Parathyroid adenoma (tissue), 2 donors: ENCODE results near the gene EHD2.
"Not testable (repeated sequence)": the region's sequence is repeated elsewhere in the genome, so short reads cannot be mapped to it uniquely, and the experiment has no call there.

Experiments
- H2AFZ ChIP-seq: fragments of 300-600 bp; sonication (generic); one replicate; pipeline ENCODE4 v1.7.0; 2017; ENCODE audit warnings: antibody characterized with exemption, mild to moderate bottlenecking
- H3K27ac ChIP-seq: fragments of 300-600 bp; sonication (generic); one replicate; pipeline ENCODE4 v1.7.0; 2017
- H3K27me3 ChIP-seq: fragments of 300-600 bp; sonication (generic); one replicate; pipeline ENCODE4 v1.7.0; 2017; ENCODE audit warnings: low read length; ENCODE audit not compliant: control insufficient read depth, insufficient read depth
- H3K36me3 ChIP-seq: fragments of 300-600 bp; sonication (generic); one replicate; pipeline ENCODE4 v1.7.0; 2017; ENCODE audit warnings: low read length; ENCODE audit not compliant: control insufficient read depth, insufficient read depth
- H3K4me1 ChIP-seq: fragments of 300-600 bp; sonication (generic); one replicate; pipeline ENCODE4 v1.7.0; 2017; ENCODE audit warnings: control low read depth
- H3K4me2 ChIP-seq: fragments of 300-600 bp; sonication (generic); one replicate; pipeline ENCODE4 v1.7.0; 2017; ENCODE audit warnings: low read length
- H3K4me3 ChIP-seq: fragments of 300-600 bp; sonication (generic); one replicate; pipeline ENCODE4 v1.7.0; 2017; ENCODE audit warnings: low read depth, low read length
- H3K79me2 ChIP-seq: fragments of 300-600 bp; sonication (generic); one replicate; pipeline ENCODE4 v1.7.0; 2017; ENCODE audit warnings: control low read depth
- H3K9ac ChIP-seq: fragments of 300-600 bp; sonication (generic); one replicate; pipeline ENCODE4 v1.7.0; 2017; ENCODE audit warnings: mild to moderate bottlenecking
- H3K9me3 ChIP-seq: fragments of 300-600 bp; sonication (generic); one replicate; pipeline ENCODE4 v1.7.0; 2017; ENCODE audit warnings: low read length; ENCODE audit not compliant: control insufficient read depth
- TF ChIP-seq, protein P1 (sequence below): fragments of 300-600 bp; sonication (generic); IDR thresholded peaks from one replicate; pipeline ENCODE4 v1.7.0; 2017; ENCODE audit warnings: antibody characterized with exemption, mild to moderate bottlenecking
- donor health status: primary hyperparathyroidism.

The EHD2 gene

GRCh38 chr19:47726467-47726866 lies 13.2 kb downstream of the EHD2 start:
- Histone ChIP-seq H3K9ac (no peak overlapping the region), H3K27me3 (no peaks in the 10 kb centered on the region), H2AFZ (no peak overlapping the region), H3K79me2 (no peaks in the 10 kb centered on the region), H3K4me1 (peaks cover 2% of the 10 kb centered on the region), H3K27ac (no peak overlapping the region), H3K4me2 (no peak overlapping the region), H3K4me3 (no peak overlapping the region), H3K9me3 (no peaks in the 10 kb centered on the region), H3K36me3 (no peaks in the 10 kb centered on the region)
- TF ChIP-seq, protein P1, sequence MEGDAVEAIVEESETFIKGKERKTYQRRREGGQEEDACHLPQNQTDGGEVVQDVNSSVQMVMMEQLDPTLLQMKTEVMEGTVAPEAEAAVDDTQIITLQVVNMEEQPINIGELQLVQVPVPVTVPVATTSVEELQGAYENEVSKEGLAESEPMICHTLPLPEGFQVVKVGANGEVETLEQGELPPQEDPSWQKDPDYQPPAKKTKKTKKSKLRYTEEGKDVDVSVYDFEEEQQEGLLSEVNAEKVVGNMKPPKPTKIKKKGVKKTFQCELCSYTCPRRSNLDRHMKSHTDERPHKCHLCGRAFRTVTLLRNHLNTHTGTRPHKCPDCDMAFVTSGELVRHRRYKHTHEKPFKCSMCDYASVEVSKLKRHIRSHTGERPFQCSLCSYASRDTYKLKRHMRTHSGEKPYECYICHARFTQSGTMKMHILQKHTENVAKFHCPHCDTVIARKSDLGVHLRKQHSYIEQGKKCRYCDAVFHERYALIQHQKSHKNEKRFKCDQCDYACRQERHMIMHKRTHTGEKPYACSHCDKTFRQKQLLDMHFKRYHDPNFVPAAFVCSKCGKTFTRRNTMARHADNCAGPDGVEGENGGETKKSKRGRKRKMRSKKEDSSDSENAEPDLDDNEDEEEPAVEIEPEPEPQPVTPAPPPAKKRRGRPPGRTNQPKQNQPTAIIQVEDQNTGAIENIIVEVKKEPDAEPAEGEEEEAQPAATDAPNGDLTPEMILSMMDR = no peak

DNA sequence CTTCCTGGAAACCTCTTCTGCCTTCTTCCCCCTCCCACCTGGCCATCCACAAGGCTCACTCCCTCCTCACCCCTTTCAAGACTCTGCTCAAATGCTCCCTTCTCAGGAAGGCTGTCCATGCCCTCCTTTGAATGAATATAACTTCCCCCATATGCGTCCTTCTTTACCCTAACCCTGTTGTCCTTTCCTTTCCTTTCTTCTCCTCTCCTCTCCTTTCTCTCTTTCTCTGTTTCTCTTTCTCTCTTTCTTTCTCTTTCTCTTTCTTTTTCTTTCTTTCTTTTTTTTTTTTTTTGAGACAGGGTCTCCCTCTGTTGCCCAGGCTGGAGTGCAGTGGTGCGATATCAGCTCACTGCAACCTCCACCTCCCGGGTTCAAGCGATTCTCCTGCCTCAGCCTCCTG lies 15.1 kb downstream of the EHD2 start:
- not testable (repeated sequence) for H3K4me3 ChIP-seq, H3K9ac ChIP-seq, H3K79me2 ChIP-seq, H3K4me2 ChIP-seq, H3K27me3 ChIP-seq, H2AFZ ChIP-seq, H3K4me1 ChIP-seq, H3K36me3 ChIP-seq, H3K27ac ChIP-seq, H3K9me3 ChIP-seq

DNA sequence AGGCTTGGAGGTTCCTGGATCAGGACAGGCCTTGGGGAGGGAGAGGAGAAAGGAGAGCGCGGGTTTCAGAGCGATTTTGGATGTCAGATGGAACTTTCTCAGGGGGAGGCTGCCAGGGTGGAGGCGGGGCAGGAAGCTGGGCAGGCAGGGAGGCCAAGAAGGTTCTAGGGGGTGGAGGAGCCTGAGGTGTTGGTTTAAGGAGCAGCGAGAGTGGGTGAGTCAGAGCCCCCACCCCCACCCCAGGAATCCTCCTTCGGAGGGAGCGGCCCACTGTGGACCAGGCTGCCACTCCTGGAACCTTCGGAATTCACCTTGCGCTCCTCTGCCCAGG lies 16.2 kb downstream of the EHD2 start:
- H3K4me3 ChIP-seq = no peak overlapping the region
- H3K79me2 ChIP-seq = no peaks in the 10 kb centered on the region
- H3K36me3 ChIP-seq = no peaks in the 10 kb centered on the region
- TF ChIP-seq, protein P1 = no peak
- H3K27me3 ChIP-seq = no peaks in the 10 kb centered on the region
- peak overlapping the region; percentile 76 for H2AFZ ChIP-seq
- H3K9me3 ChIP-seq = no peaks in the 10 kb centered on the region
- H3K4me1 ChIP-seq = no peaks in the 10 kb centered on the region
- H3K9ac ChIP-seq = no peak overlapping the region
- H3K27ac ChIP-seq = no peak overlapping the region
- H3K4me2 ChIP-seq = peak overlapping the region; percentile 48

GRCh38 chr19:47729799-47730520 lies 16.7 kb downstream of the EHD2 start:
- Histone ChIP-seq H3K9me3 (no peaks in the 10 kb centered on the region), H3K27ac (no peak overlapping the region), H3K4me1 (no peaks in the 10 kb centered on the region), H3K27me3 (no peaks in the 10 kb centered on the region), H3K4me3 (no peak overlapping the region), H3K36me3 (no peaks in the 10 kb centered on the region), H2AFZ (peak overlapping the region; percentile 76), H3K79me2 (no peaks in the 10 kb centered on the region), H3K4me2 (peak overlapping the region; percentile 48), H3K9ac (no peak overlapping the region)
- TF ChIP-seq, protein P1 = no peak

DNA sequence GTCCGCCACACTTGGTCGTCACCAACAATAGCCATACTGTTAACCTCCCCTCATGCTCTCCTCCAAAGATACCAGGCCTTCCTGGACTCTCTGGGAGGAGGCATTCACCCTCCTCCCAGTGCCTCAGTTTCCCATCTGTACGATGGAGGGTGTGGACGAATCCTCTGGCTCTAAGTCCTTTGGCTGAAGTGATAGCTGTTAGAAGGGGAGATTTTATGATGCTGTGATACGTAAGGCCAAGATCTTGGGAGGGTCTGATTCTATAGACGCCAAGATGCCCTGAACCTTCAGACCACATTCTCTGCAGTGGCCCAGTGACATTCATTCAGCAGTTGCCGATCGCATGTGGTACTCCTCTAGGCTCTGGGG lies 17.3 kb downstream of the EHD2 start:
- TF ChIP-seq, protein P1 = no peak
- Histone ChIP-seq H3K4me3 (no peak overlapping the region), H3K4me2 (no peak overlapping the region), H3K9me3 (no peaks in the 10 kb centered on the region), H3K4me1 (no peaks in the 10 kb centered on the region), H3K79me2 (no peaks in the 10 kb centered on the region), H3K27ac (no peak overlapping the region), H3K27me3 (no peaks in the 10 kb centered on the region), H2AFZ (no peak overlapping the region), H3K9ac (no peak overlapping the region), H3K36me3 (no peaks in the 10 kb centered on the region)
